ENCODE measurements around the gene SDK1.
A peak's percentile ranks its signal among the peaks of the same experiment; 100 is the strongest.

SDK1 gene, protein sequence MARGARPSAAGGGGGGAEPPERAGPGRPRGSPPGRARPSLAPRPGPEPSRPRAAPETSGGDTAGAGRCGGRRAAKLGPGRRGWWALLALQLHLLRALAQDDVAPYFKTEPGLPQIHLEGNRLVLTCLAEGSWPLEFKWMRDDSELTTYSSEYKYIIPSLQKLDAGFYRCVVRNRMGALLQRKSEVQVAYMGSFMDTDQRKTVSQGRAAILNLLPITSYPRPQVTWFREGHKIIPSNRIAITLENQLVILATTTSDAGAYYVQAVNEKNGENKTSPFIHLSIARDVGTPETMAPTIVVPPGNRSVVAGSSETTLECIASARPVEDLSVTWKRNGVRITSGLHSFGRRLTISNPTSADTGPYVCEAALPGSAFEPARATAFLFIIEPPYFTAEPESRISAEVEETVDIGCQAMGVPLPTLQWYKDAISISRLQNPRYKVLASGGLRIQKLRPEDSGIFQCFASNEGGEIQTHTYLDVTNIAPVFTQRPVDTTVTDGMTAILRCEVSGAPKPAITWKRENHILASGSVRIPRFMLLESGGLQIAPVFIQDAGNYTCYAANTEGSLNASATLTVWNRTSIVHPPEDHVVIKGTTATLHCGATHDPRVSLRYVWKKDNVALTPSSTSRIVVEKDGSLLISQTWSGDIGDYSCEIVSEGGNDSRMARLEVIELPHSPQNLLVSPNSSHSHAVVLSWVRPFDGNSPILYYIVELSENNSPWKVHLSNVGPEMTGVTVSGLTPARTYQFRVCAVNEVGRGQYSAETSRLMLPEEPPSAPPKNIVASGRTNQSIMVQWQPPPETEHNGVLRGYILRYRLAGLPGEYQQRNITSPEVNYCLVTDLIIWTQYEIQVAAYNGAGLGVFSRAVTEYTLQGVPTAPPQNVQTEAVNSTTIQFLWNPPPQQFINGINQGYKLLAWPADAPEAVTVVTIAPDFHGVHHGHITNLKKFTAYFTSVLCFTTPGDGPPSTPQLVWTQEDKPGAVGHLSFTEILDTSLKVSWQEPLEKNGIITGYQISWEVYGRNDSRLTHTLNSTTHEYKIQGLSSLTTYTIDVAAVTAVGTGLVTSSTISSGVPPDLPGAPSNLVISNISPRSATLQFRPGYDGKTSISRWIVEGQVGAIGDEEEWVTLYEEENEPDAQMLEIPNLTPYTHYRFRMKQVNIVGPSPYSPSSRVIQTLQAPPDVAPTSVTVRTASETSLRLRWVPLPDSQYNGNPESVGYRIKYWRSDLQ (N-terminal part only)

DNA sequence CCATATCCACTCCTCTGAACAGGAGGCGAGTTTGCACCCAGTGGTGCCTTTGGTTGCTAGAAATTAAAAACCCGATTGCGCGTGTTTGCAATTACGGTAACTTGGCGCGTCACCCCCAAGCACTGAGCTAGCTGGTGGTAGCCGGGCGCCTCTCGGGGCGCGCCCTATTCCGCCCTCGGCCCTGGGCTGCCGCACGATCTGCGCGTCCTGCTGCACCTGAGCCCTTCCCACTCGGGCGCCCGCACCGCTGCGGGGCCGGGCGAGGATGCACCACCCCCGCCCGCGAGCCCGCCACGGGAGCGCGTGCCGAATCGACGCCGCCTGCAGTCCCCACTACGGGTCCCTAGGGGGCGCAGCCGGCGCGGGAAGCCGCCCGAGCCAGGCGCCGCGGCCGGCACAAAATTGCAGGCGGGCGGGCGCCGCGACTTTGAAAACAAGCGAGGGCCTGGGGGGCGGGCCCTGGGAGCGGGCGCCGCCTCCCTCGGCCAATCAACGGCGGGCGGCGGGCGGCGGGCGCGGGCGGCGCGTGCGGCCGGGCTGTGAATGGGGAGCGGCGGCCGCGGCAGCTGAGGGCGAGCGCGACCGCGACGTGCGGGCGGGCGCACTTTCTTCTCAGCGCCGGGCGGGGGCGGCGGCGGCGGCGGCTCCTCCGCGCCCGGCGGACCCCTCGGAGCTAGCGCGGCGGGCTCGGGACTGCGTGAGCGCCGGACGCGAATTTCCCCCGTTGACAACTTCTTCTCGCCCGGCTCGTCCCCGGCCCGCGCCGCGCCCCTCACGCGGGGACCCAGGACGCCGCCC lies at the start of gene SDK1:
SDK1 (plus strand) TSS at position 602 of the 798 bp plus-strand sequence. CDS start 335 bp downstream, outside the sequence.
- DNase-seq (ENCODE audit: low read depth in 2 of 2): peak; percentile 79 to 87

DNA sequence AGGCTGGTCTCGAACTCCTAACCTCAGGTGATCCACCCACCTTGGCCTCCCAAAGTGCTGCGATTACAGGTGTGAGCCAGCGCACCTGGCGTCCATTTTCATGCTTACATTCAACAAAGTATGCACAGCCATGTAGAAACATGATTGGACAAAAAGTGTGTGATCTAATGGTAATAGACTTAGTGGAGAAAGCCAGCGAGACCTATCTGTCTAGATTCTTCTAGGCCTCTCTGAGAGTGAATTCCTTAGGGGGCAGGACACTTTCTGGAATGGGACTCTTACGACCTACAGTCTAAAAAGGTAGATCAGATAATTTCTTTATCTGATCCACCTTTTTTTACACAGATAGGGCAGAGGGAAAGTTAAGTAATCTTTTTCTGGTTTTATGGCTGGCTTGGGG lies 46.3 kb upstream of the SDK1 start:
- no peak for DNase-seq (ENCODE audit: low read depth in 2 of 2)

DNA sequence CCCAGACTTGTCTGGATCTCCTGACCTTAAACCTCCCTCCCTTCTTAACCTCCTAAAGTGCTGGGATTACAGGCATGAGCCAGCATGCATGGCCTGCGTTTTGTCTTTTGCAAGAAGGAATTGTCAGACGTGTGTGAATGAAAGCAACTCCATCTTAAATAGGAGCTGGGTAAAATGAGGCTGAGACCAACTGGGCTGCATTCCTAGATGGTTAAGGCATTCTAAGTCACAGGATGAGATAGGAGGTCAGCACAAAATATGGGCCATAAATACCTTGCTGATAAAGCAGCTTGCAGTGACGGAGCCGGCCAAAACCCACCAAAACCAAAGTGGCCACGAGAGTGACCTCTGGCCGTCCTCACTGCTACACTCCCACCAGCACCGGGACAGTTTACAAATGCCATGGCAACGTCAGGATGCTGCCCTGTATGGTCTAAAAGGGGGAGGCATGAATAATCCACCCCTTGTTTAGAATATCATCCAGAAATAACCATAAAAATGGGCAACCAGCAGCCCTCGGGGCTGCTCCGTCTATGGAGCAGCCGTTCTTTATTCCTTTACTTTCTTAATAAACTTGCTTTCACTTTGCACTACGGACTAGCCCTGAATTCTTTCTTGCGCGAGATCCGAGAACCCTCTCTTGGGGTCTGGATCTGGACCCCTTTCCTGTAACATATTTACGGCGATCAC lies 41.2 kb upstream of the SDK1 start:
- no peak for DNase-seq (ENCODE audit: low read depth in 2 of 2)

DNA sequence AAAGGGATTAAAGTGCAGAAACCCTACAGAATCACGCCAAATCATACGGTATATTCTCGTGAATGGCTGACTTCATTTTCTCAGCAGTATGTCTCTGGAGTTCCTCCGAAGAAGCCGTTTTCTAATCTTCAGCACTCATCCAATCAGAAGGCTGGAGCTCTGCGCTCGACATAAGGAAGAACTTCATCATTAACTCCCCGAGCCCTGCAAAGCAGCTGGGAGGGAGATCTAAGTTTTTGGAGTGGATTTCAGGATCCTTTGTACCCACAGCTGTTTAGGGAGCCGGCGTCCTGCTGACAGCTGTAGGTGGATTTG lies 40.7 kb upstream of the SDK1 start:
- no peak for DNase-seq (ENCODE audit: low read depth in 2 of 2)

DNA sequence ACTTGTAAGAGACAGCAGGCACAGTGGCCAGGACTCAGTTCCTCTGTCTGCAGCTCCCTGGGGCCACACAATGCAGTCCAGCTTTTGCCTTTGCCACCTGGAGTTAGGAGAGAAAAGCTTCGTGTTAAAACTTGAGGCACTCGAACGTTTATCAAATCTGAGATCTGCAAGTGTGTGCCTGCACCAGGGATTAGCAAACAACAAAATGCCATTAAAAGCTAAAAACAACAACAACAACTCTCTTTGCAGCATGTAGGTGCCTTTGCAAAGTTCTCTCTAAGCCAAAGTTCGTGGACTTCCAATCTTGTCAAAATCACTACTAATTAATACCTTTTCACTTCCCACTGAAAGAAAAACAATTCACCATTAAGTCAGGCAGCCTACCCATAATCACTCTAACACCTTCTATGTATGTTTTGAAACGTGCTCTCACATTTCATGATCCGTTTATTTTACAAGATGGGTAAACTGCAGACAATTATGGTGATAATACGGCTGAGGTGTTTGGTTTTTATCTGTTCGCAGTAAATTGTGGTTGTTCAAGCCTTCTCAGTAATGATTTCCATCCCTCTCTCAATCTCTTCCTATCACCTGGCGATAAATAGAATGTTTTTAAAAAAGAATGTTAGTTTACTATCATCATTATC lies 36.2 kb upstream of the SDK1 start:
- DNase-seq (ENCODE audit: low read depth in 2 of 2): no peak

DNA sequence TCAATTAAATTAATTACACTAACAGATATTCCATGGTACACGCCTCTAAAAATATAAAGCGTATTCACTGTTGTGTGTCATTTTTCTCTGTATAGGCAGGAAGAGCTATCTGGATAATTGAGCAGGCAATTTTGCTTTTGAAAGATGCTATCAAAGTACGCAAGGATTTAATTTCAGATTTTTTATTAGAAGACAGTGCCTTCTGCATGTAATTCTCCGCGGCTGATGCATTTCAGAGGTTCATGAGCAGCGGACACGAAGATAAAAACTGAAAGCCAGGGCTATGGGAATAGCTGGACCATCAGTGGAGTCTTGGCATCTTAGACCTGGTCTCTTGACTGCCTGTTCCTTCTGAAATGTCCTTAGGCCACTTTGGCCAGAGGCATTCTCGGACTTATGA lies 35.7 kb upstream of the SDK1 start:
- DNase-seq (ENCODE audit: low read depth in 2 of 2): no peak

DNA sequence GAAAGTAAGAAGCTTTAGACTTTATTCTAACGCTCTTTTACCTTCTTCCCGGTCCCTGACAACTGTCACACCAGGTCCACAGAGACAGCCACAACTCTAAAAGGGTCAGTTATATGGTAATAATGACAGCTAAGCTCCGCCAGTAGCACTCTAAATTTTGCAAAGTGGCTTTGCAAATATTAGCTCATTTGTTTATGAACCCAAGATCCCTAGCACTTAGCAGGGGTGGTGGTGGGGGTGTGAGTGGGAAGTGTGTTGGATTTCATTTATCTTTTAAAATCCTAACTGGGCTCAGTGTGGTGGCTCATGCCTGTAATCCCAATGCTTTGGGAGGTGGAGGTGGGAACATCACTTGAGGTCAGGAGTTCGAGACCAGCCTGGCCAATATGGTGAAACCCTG lies 34.8 kb upstream of the SDK1 start:
- no peak for DNase-seq (ENCODE audit: low read depth in 2 of 2)

DNA sequence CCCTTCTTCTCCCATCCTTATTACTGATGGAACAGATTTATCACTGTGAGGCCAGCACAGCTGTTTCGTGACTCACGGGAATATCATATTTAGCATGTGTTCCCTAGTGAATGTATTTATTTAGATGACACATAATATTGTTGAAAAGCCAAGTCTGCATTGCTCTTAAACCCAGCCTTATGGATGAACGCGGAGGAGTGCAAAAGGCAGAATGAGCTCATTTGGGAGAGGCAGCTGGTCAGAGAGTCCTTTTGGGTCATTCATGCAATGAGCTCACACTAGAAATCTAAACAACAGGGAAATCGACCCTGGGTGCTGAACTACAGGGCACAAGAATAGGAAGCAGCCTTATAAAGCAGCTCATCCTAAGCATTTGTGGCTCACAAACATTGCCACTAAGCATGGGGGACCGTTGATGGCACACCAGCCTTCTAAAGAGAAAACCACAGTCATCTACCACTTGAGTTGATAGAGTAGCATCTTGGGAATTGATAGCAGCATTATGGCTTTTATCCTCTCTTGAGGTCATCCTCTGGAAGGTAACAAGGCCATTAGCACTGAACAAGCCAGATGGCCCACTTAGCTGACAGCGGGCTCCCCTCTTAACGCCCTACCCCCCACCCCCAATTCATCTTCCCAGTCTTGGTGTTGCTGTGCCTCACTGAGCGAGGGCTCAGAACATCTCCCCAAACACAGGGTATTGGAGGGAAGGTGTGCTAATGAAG lies 32.9 kb upstream of the SDK1 start:
- no peak for DNase-seq (ENCODE audit: low read depth in 2 of 2)

DNA sequence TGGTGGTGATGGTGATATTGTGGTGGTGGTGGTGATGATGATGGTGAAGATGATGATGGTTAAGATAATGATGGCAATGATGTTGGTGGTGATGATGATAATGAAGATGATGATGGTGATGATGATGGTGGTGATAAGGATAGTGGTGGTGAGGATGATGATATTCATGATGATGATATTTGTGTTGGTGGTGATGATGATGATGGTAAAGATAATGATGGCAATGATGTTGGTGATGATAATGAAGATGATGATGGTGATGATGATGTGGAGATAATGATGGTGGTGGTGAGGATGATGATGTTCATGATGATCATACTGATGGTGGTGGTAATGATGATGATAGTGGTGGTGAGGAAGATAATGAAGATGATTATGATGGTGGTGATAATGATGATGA lies 30.7 kb upstream of the SDK1 start:
- DNase-seq (ENCODE audit: low read depth in 2 of 2): no peak

DNA sequence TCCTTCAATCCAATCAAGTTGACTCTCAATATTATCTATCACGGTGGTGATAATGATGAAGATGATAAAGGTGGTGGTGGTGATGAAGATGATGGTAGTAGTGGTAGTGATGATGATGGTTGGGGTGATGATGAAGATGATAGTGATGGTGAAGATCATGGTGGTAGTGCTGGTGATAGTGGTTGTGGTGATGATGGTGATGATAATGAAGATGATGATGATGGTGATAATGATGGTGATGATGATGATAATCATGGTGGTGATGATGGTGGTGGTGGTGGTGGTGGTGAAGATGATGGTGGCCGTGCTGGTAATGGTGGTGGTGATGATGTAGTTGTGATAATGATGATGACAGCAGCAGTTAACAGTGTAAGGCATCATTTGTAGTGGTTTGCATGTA lies 29.8 kb upstream of the SDK1 start:
- DNase-seq (ENCODE audit: low read depth in 2 of 2): no peak

DNA sequence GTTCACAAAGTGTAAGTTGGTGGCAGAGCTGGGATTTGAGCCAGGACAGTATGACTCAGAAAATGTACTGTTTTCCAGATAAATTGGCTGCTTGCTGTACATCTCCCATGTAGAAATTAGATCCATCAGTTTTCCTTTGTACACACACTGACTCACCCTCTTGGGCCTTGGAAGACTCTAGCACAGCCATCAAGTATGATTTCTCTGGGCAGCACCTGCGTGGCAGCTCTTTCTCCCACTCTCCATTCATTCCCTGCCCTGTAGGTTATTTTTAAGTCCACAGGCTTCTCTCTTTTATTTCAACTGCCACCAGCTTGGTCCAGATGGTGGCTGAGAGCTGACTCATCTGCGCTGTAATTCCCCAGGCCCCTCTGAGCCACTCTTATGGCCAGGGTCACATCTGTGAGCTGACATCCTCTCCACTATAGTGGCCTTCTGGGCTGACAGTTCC lies 28.3 kb upstream of the SDK1 start:
- no peak for DNase-seq (ENCODE audit: low read depth in 2 of 2)

DNA sequence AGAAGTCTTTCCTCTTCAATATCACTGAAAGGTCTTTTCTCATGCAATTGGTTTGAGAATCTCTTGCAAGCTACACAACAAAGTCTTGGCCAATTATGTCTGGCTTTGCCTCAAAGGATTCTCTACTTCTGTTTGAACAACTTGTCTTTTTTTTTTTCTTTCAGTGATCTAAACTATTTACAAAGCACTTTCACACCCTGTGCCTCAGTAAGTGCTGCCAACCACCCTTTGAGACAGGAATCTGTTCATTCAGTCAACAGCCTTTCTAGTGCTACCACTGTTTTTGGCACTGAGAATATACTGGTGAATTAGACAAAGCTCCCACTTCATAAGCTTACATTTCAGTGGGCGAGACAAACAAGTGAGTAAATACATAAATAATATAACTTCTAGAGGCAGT lies 26.9 kb upstream of the SDK1 start:
- DNase-seq (ENCODE audit: low read depth in 2 of 2): no peak

DNA sequence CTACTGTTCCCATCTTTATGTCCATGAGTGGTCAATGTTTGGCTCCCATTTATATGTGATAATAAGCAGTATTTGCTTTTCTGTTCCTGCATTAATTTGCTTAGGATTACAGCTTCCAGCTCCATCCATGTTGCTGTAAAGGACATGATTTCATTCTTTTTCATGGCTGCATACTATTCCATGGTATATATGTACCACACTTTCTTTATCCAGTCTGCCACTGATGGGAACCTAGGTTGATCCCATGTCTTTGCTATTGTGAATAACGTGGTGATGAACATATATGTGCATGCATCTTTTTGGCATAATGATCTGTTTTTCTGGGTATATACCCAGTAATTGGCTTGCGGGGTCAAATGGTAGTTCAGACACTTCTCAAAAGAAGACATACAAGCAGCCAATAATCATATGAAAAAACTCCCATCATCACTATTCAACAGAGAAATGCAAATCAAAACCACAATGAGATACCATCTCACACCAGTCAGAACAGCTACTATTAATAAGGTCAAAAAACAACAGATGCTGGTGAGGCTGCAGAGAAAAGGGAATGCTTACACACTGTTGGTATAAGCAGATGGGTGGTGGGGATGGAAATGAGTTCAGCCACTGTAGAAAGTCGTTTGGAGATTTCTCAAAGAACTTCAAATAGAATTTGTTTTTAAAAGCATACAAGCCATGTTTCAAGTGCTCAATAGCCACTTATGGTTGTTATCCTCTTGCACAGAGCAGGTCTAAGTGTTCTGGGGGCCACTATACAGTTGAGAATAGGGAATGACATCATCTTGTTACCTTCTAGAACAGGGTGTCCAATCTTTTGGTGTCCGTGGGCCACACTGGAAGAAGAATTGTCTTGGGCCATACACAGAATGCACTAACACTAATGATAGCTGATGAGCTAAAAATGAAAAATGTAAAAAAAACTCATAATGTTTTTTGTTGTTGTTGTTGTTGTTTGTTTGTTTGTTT lies 23.2 kb upstream of the SDK1 start:
- DNase-seq (ENCODE audit: low read depth in 2 of 2): no peak

DNA sequence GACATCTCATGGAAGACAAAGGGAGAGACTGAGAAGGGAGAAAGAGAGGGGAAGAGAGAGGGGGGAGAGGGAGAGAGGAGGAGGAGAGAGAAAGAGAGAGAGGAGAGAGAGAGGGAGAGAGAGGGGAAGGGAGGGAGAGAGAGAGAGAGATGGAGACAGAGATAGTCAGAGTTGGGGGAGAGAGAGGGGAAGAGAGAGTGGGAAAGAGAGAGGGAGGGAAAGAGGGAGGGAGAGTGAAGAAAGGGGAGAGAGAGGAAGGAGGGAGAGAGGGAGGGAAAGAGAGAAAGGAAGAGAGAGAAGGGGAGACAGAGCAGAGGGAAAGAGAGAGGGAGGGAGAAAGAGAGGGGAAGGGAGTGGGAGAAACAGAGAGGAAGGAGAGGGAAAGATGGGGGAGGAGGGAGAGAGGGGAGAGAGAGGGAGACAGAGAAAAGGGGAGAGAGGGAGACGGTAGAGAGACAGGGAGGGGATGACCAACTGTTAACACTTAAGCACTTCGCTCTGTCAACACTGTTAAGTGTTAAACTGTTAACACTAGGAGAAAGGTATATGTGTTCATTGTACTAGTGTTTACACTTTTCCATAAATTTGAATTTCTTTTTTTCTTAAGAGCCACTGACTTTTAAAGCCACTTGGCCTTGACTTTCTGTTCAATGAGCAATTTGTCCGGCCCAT lies 21.8 kb upstream of the SDK1 start:
- no peak for DNase-seq (ENCODE audit: low read depth in 2 of 2)

DNA sequence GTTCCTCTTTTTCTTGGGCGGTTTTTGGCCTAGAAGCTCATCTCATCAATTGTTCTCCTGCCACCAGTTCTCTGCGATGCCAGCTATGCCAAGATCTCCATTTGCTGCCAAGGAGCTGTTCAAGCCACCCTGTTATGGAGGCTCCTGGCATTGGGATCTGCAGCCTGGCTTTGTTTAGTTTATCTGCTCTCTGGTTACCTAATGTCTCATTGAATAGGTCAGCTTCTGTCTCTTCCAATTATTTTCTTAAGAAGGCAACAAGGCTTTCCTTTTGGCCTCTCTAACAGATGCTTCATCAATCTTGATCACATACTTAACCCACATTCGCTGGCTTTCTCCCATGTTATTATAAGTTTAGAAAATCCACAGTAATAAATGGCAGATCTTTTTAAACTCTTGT lies 20.6 kb upstream of the SDK1 start:
- DNase-seq (ENCODE audit: low read depth in 2 of 2): no peak

DNA sequence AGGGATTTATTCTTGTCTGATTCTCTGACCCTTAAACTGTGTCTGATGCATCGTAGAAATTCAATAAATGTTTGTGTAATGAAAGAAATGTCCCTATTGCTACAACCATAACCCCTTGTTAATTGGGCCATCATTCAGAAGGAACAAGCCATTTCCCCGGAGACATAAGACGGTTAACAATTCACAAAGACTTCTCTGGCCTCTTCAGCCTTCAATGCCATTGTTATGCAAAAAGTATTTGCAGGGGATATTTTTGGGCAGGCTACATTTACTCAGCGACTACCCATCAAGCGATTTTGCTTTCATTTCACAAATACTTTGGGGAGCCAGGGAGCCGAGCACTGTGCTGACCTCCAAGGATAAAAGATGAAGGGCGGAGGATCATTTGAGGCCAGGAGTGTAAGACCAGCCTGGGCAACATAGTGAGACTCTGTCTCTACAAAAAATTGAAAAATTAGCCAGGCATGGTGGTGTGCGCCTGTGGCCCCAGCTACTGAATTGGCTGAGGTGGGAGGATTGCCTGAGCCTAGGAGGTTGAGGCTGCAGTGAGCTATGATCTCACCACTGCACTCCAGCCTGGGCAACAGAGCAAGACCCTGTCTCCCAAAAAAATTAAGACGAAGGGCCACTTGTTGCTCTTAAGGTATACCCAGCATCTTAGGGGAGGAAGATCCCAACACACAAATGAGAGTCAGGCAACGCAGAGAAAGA lies 20.0 kb upstream of the SDK1 start:
- no peak for DNase-seq (ENCODE audit: low read depth in 2 of 2)

DNA sequence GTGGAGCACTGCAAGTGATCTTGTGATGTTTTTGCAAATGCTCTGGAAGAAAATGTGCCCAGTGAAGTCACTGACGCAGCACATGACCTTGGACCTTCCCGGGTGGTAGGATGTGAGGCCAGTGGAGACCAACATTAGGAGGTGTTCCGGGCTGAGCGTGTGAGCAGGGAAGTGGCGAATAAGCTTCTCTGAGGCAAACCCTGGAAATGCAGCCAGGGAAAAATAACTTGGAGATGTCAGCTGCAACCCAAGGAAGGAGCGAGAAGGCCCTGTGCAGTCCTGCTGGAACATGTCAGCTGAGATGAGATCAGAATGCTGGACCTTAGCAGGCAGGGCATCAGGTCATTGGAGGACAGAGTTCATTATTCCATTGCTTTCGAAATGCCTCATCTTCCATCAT lies 18.6 kb upstream of the SDK1 start:
- no peak for DNase-seq (ENCODE audit: low read depth in 2 of 2)

Data from stimulated activated CD4-positive, alpha-beta T cell treated with anti-CD3 and anti-CD28 coated beads, Interleukin-12 subunit alpha, Interleukin-12 subunit beta, amount 100 ng/mL, for 24 hours (primary cell).